Frontal cortex (tissue), 4 donors: ENCODE measurements around the gene BBS10. TPM values are rescaled to one million over a fixed set of nuclear protein-coding genes. Genes with fewer than 3 reads are reported as not detected.
"Not testable (repeated sequence)": the region's sequence is repeated elsewhere in the genome, so short reads cannot be mapped to it uniquely, and the experiment has no call there.

Source experiments
- DNase-seq, 2 donors: peaks; one replicate each; pipeline ENCODE4 v3.0.0; 2012; ENCODE audit warnings: low spot score in 2 of 2
- FAIRE-seq: peaks from 2 replicates; lab custom pipeline; 2012; peaks lifted over from hg19 to GRCh38; lab: Jason Lieb, UNC
- total RNA-seq: library from RNA; depleted of rRNA; stranded (reverse); fragments of >200 nt; gene quantifications from one replicate; pipeline ENCODE4 v1.2.3, GENCODE V29; 2014
- donor health status: control.
- donor health status: control.
- donor health status: control.

BBS10 gene
- 44.8 TPM for total RNA-seq

- no peak for FAIRE-seq
- DNase-seq = peak; percentile 50 to 77
These were observed at the start of gene BBS10 for GRCh38 chr12:76348079-76348901. BBS10 (minus strand) TSS chr12:76348415; CDS start chr12:76348358, 57 bp downstream.

GRCh38 chr12:76391461-76391860, 43.2 kb upstream of the BBS10 start:
- FAIRE-seq (no peak), DNase-seq (no peak)

GRCh38 chr12:76387614-76388013, 39.4 kb upstream of the BBS10 start:
- FAIRE-seq = no peak
- DNase-seq = no peak

GRCh38 chr12:76384560-76384959, 36.3 kb upstream of the BBS10 start:
- DNase-seq (no peak), FAIRE-seq (no peak)

GRCh38 chr12:76383988-76384387, 35.8 kb upstream of the BBS10 start:
- FAIRE-seq (peak; percentile 39), DNase-seq (no peak)

GRCh38 chr12:76379261-76379660, 31.0 kb upstream of the BBS10 start:
- DNase-seq (no peak), FAIRE-seq (no peak)

- not testable (repeated sequence) for FAIRE-seq, DNase-seq
These were observed 28.7 kb upstream of the BBS10 start for GRCh38 chr12:76376876-76377275.

GRCh38 chr12:76375939-76376338, 27.7 kb upstream of the BBS10 start:
- no peak for FAIRE-seq
- DNase-seq = no peak

GRCh38 chr12:76375470-76375869, 27.3 kb upstream of the BBS10 start:
- no peak for FAIRE-seq
- DNase-seq = no peak

- no peak for DNase-seq
- no peak for FAIRE-seq
These were observed 26.3 kb upstream of the BBS10 start for GRCh38 chr12:76374386-76375020.

GRCh38 chr12:76368230-76368629, 20.0 kb upstream of the BBS10 start:
- DNase-seq = no peak
- no peak for FAIRE-seq

GRCh38 chr12:76366163-76366562, 17.9 kb upstream of the BBS10 start:
- FAIRE-seq = no peak
- DNase-seq = no peak

- not testable (repeated sequence) for DNase-seq, FAIRE-seq
These were observed 15.9 kb upstream of the BBS10 start for GRCh38 chr12:76364131-76364530.

GRCh38 chr12:76360316-76360715, 12.1 kb upstream of the BBS10 start:
- FAIRE-seq (no peak), DNase-seq (no peak)

GRCh38 chr12:76356071-76356470, 7.9 kb upstream of the BBS10 start:
- DNase-seq (no peak), FAIRE-seq (no peak)

- peak in 1 of 2 donors; percentile 10 for DNase-seq
- FAIRE-seq = no peak
These were observed 1.3 kb downstream of the BBS10 start for GRCh38 chr12:76346798-76347420.

GRCh38 chr12:76346236-76346635, 2.0 kb downstream of the BBS10 start:
- FAIRE-seq (no peak), DNase-seq (no peak)

GRCh38 chr12:76345569-76345968, 2.6 kb downstream of the BBS10 start:
- no peak for FAIRE-seq
- DNase-seq = no peak

- DNase-seq = no peak
- no peak for FAIRE-seq
These were observed 6.7 kb downstream of the BBS10 start for GRCh38 chr12:76341436-76342030.

GRCh38 chr12:76340680-76341435, 7.4 kb downstream of the BBS10 start:
- DNase-seq (no peak), FAIRE-seq (no peak)
